Ishikawa (cell line): ENCODE measurements around the gene PRPF40B.
A peak's percentile ranks its signal among the peaks of the same experiment; 100 is the strongest.

Experiments used
- CEBPB ChIP-seq: IDR thresholded peaks from 2 replicates; pipeline ENCODE4 v1.6.1; 2012
- CREB1 ChIP-seq: IDR thresholded peaks from 2 replicates; pipeline ENCODE4 v1.6.1; 2012; ENCODE audit warnings: low read depth
- EGR1 ChIP-seq: IDR thresholded peaks from 2 replicates; pipeline ENCODE4 v1.6.1; 2012
- EP300 ChIP-seq: IDR thresholded peaks from 2 replicates; pipeline ENCODE4 v1.6.1; 2012; ENCODE audit warnings: borderline replicate concordance
- FOXM1 ChIP-seq: IDR thresholded peaks from 2 replicates; pipeline ENCODE4 v1.6.1; 2012; ENCODE audit warnings: low read depth, borderline replicate concordance
- NFIC ChIP-seq: IDR thresholded peaks from 2 replicates; pipeline ENCODE4 v1.6.1; 2012
- RAD21 ChIP-seq: IDR thresholded peaks from 2 replicates; pipeline ENCODE4 v1.6.1; 2012; ENCODE audit warnings: low read depth
- TAF1 ChIP-seq: IDR thresholded peaks from 2 replicates; pipeline ENCODE4 v1.6.1; 2012; ENCODE audit warnings: low read depth, mild to moderate bottlenecking
- TCF12 ChIP-seq: IDR thresholded peaks from 2 replicates; pipeline ENCODE4 v1.6.1; 2012; ENCODE audit warnings: low read depth
- TEAD4 ChIP-seq: IDR thresholded peaks from 2 replicates; pipeline ENCODE4 v1.6.1; 2012
- YY1 ChIP-seq: IDR thresholded peaks from 2 replicates; pipeline ENCODE4 v1.6.1; 2012; ENCODE audit warnings: low read depth
- ZBTB7A ChIP-seq: IDR thresholded peaks from 2 replicates; pipeline ENCODE4 v1.6.1; 2012; ENCODE audit warnings: low read depth
- TF ChIP-seq, protein P1 (sequence below): IDR thresholded peaks from 2 replicates; pipeline ENCODE4 v1.6.1; 2012
- TF ChIP-seq, protein P2 (sequence below): IDR thresholded peaks from 2 replicates; pipeline ENCODE4 v1.6.1; 2012
- TF ChIP-seq, protein P3 (sequence below): IDR thresholded peaks from 2 replicates; pipeline ENCODE4 v1.6.1; 2012; ENCODE audit warnings: low read depth, mild to moderate bottlenecking

PRPF40B gene

DNA sequence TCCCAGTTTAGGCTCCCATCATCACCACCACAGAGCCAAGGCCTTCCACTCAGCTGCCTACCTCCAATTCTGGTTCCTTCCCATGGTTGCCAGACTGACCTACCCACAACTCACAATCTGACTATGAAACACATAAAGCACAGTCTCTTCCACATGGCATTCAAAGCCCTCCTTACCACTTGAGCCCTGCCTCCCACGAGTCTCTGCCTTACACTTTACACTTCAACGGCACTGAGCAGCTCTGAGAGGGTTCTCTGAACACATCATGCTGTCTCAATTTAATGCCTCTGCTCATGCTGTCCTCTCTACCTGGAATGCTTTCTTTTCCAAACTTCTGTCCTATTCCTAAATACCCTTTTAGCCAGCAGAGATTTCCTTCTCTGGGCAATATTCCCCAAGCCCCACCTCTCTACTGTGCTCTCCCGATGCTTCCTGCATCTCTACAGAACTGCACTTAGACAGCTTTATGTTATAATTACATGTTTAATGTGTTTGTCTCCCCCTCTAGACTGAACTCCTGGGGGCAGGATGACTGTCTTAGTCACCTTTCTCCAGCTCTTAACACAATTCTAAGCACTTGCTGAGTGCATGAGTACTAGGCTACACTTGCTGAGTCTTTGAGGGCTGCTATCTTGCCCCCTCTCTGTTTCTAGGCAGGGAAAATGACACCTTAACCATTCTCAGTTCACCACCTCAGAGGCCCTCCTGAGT, 60.4 kb downstream of the PRPF40B start:
- TF ChIP-seq ZBTB7A (no peak), TEAD4 (no peak), EGR1 (no peak), CEBPB (no peak), EP300 (no peak), NFIC (no peak), TCF12 (no peak), RAD21 (no peak), YY1 (no peak), FOXM1 (no peak), TAF1 (no peak), CREB1 (no peak)
- TF ChIP-seq, protein P1, sequence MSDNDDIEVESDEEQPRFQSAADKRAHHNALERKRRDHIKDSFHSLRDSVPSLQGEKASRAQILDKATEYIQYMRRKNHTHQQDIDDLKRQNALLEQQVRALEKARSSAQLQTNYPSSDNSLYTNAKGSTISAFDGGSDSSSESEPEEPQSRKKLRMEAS: no peak
- TF ChIP-seq, protein P2, sequence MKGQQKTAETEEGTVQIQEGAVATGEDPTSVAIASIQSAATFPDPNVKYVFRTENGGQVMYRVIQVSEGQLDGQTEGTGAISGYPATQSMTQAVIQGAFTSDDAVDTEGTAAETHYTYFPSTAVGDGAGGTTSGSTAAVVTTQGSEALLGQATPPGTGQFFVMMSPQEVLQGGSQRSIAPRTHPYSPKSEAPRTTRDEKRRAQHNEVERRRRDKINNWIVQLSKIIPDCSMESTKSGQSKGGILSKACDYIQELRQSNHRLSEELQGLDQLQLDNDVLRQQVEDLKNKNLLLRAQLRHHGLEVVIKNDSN: no peak
- TF ChIP-seq, protein P3, sequence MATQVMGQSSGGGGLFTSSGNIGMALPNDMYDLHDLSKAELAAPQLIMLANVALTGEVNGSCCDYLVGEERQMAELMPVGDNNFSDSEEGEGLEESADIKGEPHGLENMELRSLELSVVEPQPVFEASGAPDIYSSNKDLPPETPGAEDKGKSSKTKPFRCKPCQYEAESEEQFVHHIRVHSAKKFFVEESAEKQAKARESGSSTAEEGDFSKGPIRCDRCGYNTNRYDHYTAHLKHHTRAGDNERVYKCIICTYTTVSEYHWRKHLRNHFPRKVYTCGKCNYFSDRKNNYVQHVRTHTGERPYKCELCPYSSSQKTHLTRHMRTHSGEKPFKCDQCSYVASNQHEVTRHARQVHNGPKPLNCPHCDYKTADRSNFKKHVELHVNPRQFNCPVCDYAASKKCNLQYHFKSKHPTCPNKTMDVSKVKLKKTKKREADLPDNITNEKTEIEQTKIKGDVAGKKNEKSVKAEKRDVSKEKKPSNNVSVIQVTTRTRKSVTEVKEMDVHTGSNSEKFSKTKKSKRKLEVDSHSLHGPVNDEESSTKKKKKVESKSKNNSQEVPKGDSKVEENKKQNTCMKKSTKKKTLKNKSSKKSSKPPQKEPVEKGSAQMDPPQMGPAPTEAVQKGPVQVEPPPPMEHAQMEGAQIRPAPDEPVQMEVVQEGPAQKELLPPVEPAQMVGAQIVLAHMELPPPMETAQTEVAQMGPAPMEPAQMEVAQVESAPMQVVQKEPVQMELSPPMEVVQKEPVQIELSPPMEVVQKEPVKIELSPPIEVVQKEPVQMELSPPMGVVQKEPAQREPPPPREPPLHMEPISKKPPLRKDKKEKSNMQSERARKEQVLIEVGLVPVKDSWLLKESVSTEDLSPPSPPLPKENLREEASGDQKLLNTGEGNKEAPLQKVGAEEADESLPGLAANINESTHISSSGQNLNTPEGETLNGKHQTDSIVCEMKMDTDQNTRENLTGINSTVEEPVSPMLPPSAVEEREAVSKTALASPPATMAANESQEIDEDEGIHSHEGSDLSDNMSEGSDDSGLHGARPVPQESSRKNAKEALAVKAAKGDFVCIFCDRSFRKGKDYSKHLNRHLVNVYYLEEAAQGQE: no peak

DNA sequence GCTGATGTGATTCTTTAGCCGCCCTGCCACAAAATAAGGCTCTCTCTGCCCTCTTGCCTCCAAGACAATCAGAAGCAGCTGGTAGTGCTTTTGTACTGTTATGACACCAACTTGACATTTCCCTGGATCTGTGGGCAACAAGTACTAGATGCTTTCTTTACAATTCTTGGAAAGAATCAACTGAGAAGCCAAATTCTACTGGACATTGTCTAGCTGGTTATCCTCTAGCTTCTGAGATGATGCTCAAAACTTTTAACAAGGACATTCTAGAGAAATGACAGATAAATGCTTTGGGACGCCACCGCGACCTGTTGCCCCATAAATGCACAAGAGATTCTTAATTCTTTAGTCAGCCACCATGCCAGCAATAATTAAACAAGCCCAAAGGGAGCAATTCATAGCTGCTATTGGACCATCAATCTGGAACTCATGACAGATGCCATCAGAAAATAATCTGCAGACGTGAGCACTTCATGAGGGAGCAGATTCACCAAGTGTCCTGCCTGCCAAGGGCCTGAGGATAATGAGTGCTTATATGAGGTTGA, 61.0 kb downstream of the PRPF40B start:
- TF ChIP-seq, protein P1: no peak
- TF ChIP-seq, protein P2: no peak
- no peak for TF ChIP-seq CREB1

DNA sequence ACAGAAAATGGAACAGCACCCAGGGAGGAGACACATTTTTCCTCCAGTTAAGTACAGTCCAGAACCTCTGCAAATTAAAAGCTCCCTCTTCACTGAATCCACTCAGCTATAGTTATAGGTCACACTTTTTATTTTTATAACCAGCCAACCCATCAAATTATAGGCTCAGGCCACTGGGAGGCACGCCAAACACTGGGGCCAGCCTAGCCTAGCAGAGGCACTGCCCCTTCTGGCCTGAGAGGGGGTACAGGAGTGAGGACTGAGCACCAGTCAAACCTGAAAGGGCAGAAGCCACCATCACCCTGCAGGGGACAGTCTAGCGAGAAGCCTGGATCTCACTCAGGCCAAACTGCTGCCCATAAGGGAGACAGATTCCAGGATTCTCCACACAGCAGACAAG, 64.6 kb downstream of the PRPF40B start:
- TF ChIP-seq TAF1 (no peak), EGR1 (no peak), CREB1 (no peak), FOXM1 (no peak), TEAD4 (0 out of 2 replicates have a peak, but pooled peaks have one; percentile 36), ZBTB7A (no peak), RAD21 (peak; percentile 32; the same call in 1 of the 2 replicates), TCF12 (0 out of 2 replicates have a peak, but pooled peaks have one; percentile 19), YY1 (0 out of 2 replicates have a peak, but pooled peaks have one; percentile 27)
- TF ChIP-seq, protein P1: no peak; the same call in 1 of the 2 replicates
- TF ChIP-seq, protein P2: no peak

DNA sequence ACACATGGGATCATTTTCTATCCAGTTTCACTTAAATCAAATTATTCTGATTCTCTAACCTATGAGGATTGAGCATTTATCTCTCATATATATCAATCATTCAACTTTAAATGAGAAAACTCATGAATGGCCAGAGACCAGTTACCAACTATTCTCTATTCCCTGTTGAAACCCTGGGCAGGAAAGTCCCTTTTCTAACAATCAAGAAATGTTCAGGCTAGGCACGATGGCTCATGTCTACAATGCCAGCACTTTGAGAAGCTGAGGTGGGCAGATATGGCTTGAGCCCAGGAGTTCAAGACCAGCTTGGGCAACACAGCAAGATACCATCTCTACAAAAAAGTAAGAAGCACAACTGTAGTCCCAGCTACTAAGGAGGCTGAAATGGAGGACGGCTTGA, 65.9 kb downstream of the PRPF40B start:
- TF ChIP-seq, protein P2: no peak
- TF ChIP-seq CREB1: no peak
- TF ChIP-seq ZBTB7A: no peak
- no peak for TF ChIP-seq NFIC
- no peak for TF ChIP-seq FOXM1
- TF ChIP-seq TCF12: no peak
- TF ChIP-seq EP300: no peak
- TF ChIP-seq, protein P1: no peak
- TF ChIP-seq, protein P3: no peak
- no peak for TF ChIP-seq YY1
- TF ChIP-seq TEAD4: no peak
